Measurements from ENCODE around the gene CIAO3.

GRCh38 chr16:682493-683395, 58.1 kb downstream of the CIAO3 start:
- TF ChIP-seq EZH2 (IDR thresholded peaks at IDR 0.05; ENCODE audit: low read length) (no peak), CTCF (optimal IDR thresholded peaks at IDR 0.05 in 1 of 3, IDR thresholded peaks at IDR 0.05 in 1 of 3, conservative IDR thresholded peaks at IDR 0.05 in 1 of 3; ENCODE audit: extremely low read depth in 1 of 3, insufficient read depth in 2 of 3, low read length in 3 of 3) (no peak)
